SK-N-MC (cell line): ENCODE measurements around the gene BAG3.

Experiments used
- EZH2 ChIP-seq: fragments of 200-600 bp; sonication (generic); IDR thresholded peaks from one replicate; pipeline ENCODE4 v1.6.1; 2017; ENCODE audit warnings: antibody characterized with exemption
- POLR2AphosphoS5 ChIP-seq: IDR thresholded peaks from 2 replicates; pipeline ENCODE4 v1.6.1; 2012; ENCODE audit warnings: mild to moderate bottlenecking, low read depth, low read length, borderline replicate concordance

GRCh38 chr10:119725517-119725827 lies 74.3 kb downstream of the BAG3 start:
- TF ChIP-seq POLR2AphosphoS5 (peak; percentile 68; the same call in 1 of the 2 replicates), EZH2 (no peak)
